Kidney capillary endothelial cell (primary cell): ENCODE measurements around the gene LAMC2.

Experiments
- DNase-seq: peaks from one replicate; pipeline ENCODE4 v3.0.0-alpha.2; 2018; ENCODE audit warnings: low spot score

The LAMC2 gene

GRCh38 chr1:183214021-183214970 lies 28.2 kb downstream of the LAMC2 start:
- no peak for DNase-seq

- DNase-seq, result no peak
Observed at GRCh38 chr1:183215076-183215720, 29.1 kb downstream of the LAMC2 start.

- no peak for DNase-seq
Observed at GRCh38 chr1:183215936-183216335, 29.9 kb downstream of the LAMC2 start.

- no peak for DNase-seq
Observed at GRCh38 chr1:183218027-183218618, 32.1 kb downstream of the LAMC2 start.

- no peak for DNase-seq
Observed at GRCh38 chr1:183218971-183219615, 33.0 kb downstream of the LAMC2 start.

- no peak for DNase-seq
Observed at GRCh38 chr1:183219616-183220009, 33.5 kb downstream of the LAMC2 start.

- DNase-seq, result no peak
Observed at GRCh38 chr1:183222909-183223308, 36.8 kb downstream of the LAMC2 start.

GRCh38 chr1:183223467-183223866 lies 37.4 kb downstream of the LAMC2 start:
- DNase-seq, result no peak

GRCh38 chr1:183226361-183226760 lies 40.3 kb downstream of the LAMC2 start:
- no peak for DNase-seq

- no peak for DNase-seq
Observed at GRCh38 chr1:183226963-183227362, 40.9 kb downstream of the LAMC2 start.

GRCh38 chr1:183227422-183228346 lies 41.6 kb downstream of the LAMC2 start:
- DNase-seq, result peak; percentile 65

GRCh38 chr1:183228347-183229220 lies 42.5 kb downstream of the LAMC2 start:
- DNase-seq, result no peak

- DNase-seq, result peak; percentile 21
Observed at GRCh38 chr1:183230413-183230812, 44.3 kb downstream of the LAMC2 start.

GRCh38 chr1:183231545-183231944 lies 45.5 kb downstream of the LAMC2 start:
- DNase-seq, result no peak

- no peak for DNase-seq
Observed at GRCh38 chr1:183233113-183233512, 47.0 kb downstream of the LAMC2 start.

GRCh38 chr1:183234660-183235476 lies 48.8 kb downstream of the LAMC2 start:
- DNase-seq, result peak; percentile 67

- DNase-seq, result no peak
Observed at GRCh38 chr1:183235503-183235902, 49.4 kb downstream of the LAMC2 start.

GRCh38 chr1:183236158-183236725 lies 50.2 kb downstream of the LAMC2 start:
- DNase-seq, result no peak

GRCh38 chr1:183237046-183237445 lies 51.0 kb downstream of the LAMC2 start:
- no peak for DNase-seq
